ENCODE results near the gene PGAP6. TPM values are rescaled to one million over a fixed set of nuclear protein-coding genes. Genes with fewer than 3 reads are reported as not detected.

The PGAP6 gene
- total and polyA plus RNA-seq, 2 of the 13 experiments (the other 11 are each of a cell fraction or from before 2014, with no cell fraction given), result 52.7 to 136 TPM

DNA sequence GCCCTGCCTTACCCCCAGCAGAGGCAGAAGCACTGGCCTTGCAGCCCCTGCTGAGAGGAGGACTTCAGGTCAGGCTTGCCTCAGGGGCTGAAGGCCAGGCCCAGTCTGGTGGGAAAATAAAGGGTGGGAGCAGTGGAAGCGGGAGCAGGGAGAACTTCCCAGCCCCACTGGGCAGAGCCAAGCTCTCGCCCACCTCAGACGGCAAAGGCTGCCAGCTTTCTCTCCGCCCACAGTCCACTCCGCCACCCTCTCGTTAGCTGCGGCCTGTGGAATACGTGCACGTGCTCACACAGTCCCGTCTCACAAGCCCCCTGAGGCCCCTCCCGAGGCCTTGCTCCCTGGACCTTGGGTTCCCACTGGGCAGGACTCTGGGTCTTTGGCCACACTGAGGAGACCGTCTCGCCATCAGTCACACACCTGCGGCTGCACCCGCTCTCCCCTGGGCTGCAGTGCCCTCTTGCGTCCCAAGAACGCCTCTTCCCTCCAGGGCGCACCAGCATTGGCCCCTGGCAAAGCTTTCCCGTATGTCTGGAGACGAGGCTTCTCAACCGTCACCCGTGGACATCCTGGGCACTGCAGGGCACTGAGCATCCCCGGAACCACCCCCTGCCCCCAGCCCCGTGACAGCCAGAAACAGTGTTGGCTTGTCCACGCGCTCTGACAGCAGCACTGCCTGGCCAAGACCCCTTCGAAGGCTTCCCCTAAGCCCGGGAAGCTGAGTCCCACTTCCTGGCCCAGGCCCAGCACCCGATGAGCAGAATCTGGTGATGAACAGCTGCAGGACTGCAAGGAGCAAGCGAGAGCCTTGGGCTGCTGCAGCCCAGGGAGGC, 19.7 kb downstream of the PGAP6 start (continued):
- TF ChIP-seq ZNF670 (CRISPR knock-in tag; IDR thresholded peaks at IDR 0.05; ENCODE audit: borderline replicate concordance) (peak; percentile 74; the same call in 1 of the 2 replicates), NFE2L2 (IDR thresholded peaks at IDR 0.05; ENCODE audit: low read length) (no peak), ZSCAN29 (CRISPR knock-in tag; conservative IDR thresholded peaks at IDR 0.05) (0 out of 2 replicates have a peak, but pooled peaks have one; percentile 65), XRCC5 (optimal IDR thresholded peaks at IDR 0.05; ENCODE audit: low read length) (peak; percentile 65), MEF2D (CRISPR knock-in tag; IDR thresholded peaks at IDR 0.05) (peak; percentile 80), ZFAT (CRISPR knock-in tag; conservative IDR thresholded peaks at IDR 0.05) (no peak), PHF5A (CRISPR knock-in tag; IDR thresholded peaks at IDR 0.05; ENCODE audit: low read depth, unreplicated experiment) (no peak), ZNF749 (CRISPR knock-in tag; IDR thresholded peaks at IDR 0.05; ENCODE audit: borderline replicate concordance) (no peak), SP140L (CRISPR knock-in tag; IDR thresholded peaks at IDR 0.05; ENCODE audit: borderline replicate concordance) (no peak), ZFP1 (CRISPR knock-in tag; IDR thresholded peaks at IDR 0.05) (no peak), ZNF441 (CRISPR knock-in tag; IDR thresholded peaks at IDR 0.05; ENCODE audit: borderline replicate concordance) (peak; percentile 95), ZFP37 (CRISPR knock-in tag; IDR thresholded peaks at IDR 0.05; ENCODE audit: borderline replicate concordance) (0 out of 2 replicates have a peak, but pooled peaks have one; percentile 70), ZNF282 (IDR thresholded peaks at IDR 0.05; ENCODE audit: partially characterized antibody) (no peak), ZNF777 (CRISPR knock-in tag; IDR thresholded peaks at IDR 0.05) (peak; percentile 95), CREM (IDR thresholded peaks at IDR 0.05) (peak; percentile 18; the same call in 1 of the 2 replicates), CREM (CRISPR knock-in tag; IDR thresholded peaks at IDR 0.05) (no peak)
- TF ChIP-seq, protein P1, sequence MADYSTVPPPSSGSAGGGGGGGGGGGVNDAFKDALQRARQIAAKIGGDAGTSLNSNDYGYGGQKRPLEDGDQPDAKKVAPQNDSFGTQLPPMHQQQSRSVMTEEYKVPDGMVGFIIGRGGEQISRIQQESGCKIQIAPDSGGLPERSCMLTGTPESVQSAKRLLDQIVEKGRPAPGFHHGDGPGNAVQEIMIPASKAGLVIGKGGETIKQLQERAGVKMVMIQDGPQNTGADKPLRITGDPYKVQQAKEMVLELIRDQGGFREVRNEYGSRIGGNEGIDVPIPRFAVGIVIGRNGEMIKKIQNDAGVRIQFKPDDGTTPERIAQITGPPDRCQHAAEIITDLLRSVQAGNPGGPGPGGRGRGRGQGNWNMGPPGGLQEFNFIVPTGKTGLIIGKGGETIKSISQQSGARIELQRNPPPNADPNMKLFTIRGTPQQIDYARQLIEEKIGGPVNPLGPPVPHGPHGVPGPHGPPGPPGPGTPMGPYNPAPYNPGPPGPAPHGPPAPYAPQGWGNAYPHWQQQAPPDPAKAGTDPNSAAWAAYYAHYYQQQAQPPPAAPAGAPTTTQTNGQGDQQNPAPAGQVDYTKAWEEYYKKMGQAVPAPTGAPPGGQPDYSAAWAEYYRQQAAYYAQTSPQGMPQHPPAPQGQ (CRISPR knock-in tag; IDR thresholded peaks at IDR 0.05; ENCODE audit: borderline replicate concordance), result no peak; the same call in 1 of the 2 replicates
- TF ChIP-seq, protein P2, sequence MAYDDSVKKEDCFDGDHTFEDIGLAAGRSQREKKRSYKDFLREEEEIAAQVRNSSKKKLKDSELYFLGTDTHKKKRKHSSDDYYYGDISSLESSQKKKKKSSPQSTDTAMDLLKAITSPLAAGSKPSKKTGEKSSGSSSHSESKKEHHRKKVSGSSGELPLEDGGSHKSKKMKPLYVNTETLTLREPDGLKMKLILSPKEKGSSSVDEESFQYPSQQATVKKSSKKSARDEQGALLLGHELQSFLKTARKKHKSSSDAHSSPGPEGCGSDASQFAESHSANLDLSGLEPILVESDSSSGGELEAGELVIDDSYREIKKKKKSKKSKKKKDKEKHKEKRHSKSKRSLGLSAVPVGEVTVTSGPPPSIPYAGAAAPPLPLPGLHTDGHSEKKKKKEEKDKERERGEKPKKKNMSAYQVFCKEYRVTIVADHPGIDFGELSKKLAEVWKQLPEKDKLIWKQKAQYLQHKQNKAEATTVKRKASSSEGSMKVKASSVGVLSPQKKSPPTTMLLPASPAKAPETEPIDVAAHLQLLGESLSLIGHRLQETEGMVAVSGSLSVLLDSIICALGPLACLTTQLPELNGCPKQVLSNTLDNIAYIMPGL (CRISPR knock-in tag; IDR thresholded peaks at IDR 0.05; ENCODE audit: borderline replicate concordance in 1 of 2, low read depth in 1 of 2), result peak; percentile 73 to 85
- TF ChIP-seq, protein P3, sequence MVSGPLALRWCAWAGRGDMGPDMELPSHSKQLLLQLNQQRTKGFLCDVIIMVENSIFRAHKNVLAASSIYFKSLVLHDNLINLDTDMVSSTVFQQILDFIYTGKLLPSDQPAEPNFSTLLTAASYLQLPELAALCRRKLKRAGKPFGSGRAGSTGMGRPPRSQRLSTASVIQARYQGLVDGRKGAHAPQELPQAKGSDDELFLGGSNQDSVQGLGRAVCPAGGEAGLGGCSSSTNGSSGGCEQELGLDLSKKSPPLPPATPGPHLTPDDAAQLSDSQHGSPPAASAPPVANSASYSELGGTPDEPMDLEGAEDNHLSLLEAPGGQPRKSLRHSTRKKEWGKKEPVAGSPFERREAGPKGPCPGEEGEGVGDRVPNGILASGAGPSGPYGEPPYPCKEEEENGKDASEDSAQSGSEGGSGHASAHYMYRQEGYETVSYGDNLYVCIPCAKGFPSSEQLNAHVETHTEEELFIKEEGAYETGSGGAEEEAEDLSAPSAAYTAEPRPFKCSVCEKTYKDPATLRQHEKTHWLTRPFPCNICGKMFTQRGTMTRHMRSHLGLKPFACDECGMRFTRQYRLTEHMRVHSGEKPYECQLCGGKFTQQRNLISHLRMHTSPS (CRISPR knock-in tag; IDR thresholded peaks at IDR 0.05; ENCODE audit: low read depth), result peak; percentile 96; the same call in 1 of the 2 replicates
- TF ChIP-seq, protein P4, sequence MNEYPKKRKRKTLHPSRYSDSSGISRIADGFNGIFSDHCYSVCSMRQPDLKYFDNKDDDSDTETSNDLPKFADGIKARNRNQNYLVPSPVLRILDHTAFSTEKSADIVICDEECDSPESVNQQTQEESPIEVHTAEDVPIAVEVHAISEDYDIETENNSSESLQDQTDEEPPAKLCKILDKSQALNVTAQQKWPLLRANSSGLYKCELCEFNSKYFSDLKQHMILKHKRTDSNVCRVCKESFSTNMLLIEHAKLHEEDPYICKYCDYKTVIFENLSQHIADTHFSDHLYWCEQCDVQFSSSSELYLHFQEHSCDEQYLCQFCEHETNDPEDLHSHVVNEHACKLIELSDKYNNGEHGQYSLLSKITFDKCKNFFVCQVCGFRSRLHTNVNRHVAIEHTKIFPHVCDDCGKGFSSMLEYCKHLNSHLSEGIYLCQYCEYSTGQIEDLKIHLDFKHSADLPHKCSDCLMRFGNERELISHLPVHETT (CRISPR knock-in tag; conservative IDR thresholded peaks at IDR 0.05), result no peak
- TF ChIP-seq, protein P5, sequence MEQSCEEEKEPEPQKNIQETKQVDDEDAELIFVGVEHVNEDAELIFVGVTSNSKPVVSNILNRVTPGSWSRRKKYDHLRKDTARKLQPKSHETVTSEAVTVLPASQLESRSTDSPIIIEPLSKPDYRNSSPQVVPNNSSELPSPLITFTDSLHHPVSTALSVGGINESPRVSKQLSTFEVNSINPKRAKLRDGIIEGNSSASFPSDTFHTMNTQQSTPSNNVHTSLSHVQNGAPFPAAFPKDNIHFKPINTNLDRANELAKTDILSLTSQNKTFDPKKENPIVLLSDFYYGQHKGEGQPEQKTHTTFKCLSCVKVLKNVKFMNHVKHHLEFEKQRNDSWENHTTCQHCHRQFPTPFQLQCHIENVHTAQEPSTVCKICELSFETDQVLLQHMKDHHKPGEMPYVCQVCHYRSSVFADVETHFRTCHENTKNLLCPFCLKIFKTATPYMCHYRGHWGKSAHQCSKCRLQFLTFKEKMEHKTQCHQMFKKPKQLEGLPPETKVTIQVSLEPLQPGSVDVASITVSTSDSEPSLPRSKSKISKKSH (CRISPR knock-in tag; IDR thresholded peaks at IDR 0.05; ENCODE audit: borderline replicate concordance), result peak; percentile 79; the same call in 1 of the 2 replicates
